ENCODE results near the gene JAML. TPM values are rescaled to one million over a fixed set of nuclear protein-coding genes. Genes with fewer than 3 reads are reported as not detected.

JAML gene
- polyA plus RNA-seq, 5 donors, result 4.5 to 8.4 (median 6.8) TPM

GRCh38 chr11:118240999-118241763 is 16.4 kb upstream of the JAML start:
- no peak for DNase-seq

- no peak for DNase-seq
These were observed 14.8 kb upstream of the JAML start for GRCh38 chr11:118239509-118240205.

- DNase-seq, result no peak
These were observed 14.1 kb upstream of the JAML start for GRCh38 chr11:118238929-118239328.

DNA sequence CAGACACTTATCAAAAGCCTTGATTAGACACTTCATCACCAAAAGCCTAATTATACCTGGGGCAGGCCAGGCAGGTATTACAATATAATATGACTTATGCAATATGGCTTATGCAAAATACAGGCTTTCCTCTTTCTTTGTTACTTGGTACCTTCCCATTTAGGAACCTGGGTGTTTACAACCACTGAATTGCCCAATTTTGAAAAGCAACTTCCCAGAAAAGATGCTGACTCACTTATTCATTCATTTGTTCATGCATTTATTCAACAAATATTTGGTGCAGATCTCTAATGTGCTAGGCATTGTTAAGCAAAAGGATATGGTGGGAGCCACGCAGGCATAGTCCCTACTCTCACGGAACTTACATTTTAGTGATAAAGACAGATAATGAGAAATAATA is 13.6 kb upstream of the JAML start:
- no peak for DNase-seq

GRCh38 chr11:118236170-118236569 is 11.4 kb upstream of the JAML start:
- no peak for DNase-seq

- no peak for DNase-seq
These were observed 10.0 kb upstream of the JAML start for GRCh38 chr11:118234833-118235232.

DNA sequence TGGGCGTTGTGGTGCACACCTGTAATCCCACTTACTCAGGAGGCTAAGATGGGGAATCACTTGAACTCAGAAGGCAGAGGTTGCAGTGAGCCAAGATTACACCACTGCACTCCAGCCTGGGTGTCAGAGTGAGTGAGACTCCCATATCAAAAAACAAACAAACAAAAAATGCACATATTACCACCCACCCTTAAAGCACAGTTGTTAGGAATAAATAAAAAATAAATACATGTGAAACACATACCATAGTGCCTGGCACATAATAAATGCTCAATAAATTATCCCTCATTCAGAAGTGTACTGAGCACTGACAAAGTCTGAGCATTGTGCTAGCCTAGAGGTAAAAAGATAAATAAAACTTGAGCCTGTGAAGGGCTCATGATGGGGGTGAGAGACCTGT is 9.0 kb upstream of the JAML start:
- no peak for DNase-seq

DNA sequence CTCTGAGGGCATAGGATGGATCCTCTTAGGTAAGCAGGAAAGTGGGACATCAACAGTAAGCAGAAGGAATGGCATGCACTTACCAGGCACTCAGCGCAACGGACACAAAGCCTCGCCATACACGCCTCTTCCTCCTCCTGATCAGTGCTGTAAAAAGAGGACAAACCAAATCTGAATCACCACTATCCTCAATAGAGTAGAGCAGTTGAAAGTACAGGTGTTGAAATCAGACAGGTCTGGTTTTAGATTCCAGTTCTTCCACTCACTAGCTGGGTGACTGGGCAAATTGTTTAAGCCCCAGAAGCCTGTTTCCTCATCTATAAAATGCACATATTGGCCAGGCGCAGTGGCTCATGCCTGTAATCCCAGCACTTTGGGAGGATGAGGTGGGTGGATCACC is 8.6 kb upstream of the JAML start:
- DNase-seq, result no peak

- no peak for DNase-seq
These were observed 7.8 kb upstream of the JAML start for GRCh38 chr11:118232659-118233058.

- no peak for DNase-seq
These were observed 6.7 kb upstream of the JAML start for GRCh38 chr11:118231461-118231860.

DNA sequence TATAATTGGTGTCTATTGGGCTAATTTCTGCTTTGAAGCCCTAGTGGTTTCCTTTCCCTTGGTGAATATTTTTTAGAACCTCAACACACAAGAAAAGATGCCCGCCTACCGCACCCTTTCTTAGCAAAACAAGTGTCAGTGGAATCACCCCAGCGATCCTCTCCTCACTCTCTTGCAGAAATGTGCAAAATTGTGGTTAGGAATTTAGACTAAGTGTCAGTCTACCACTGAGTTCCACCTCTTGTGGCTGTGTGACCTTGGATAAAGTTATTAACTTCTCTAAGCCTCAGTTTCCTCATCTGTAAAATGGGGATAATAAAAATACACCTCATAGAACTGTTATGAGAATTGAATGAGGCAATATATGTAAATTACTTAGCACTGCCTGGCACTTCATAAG is 5.3 kb upstream of the JAML start:
- no peak for DNase-seq

- no peak for DNase-seq
These were observed 4.5 kb upstream of the JAML start for GRCh38 chr11:118229274-118229847.

- DNase-seq, result no peak
These were observed 3.3 kb upstream of the JAML start for GRCh38 chr11:118227865-118228785.

DNA sequence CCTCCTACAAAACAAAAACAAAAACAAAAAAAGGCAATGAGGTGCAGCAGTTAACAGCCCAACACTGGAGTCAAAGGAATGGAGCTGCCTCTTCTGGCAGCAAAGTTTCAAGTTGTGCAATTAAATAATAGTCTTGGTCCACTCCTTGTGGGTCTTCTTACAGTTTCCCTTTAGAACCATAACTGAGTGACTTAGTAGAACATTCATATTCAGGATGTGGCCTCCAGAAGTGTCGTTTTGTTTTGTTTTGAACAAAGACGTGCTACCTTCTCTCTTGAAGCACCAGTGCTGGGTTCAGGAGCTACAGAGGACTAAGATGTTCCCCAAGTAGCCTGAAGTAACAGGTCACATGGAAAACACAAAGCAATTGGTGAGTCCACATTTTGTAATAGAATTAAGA is 2.0 kb upstream of the JAML start:
- no peak for DNase-seq

DNA sequence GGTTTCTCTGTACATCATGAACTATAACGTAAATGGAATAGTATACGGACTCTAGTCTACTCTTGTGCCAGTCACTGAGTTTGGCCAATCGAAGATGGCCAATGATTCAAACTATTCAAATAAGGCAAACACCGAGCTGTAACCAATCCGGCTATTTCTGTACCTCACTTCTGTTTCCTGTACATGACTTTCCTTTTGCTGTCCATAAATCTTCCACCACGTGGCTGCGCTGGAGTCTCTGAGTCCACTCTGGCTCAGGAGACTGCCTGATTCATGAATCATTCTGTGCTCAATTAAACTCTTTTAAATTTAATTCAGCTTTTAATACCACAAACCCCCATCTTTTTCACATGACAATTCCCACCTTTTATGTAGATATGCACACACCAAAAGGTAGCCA is 1.5 kb upstream of the JAML start:
- DNase-seq, result no peak

GRCh38 chr11:118223992-118224391 is 819 bp downstream of the JAML start:
- DNase-seq, result no peak

- DNase-seq, result no peak
These were observed 1.2 kb downstream of the JAML start for GRCh38 chr11:118223570-118223969.

GRCh38 chr11:118222437-118222836 is 2.4 kb downstream of the JAML start:
- no peak for DNase-seq

DNA sequence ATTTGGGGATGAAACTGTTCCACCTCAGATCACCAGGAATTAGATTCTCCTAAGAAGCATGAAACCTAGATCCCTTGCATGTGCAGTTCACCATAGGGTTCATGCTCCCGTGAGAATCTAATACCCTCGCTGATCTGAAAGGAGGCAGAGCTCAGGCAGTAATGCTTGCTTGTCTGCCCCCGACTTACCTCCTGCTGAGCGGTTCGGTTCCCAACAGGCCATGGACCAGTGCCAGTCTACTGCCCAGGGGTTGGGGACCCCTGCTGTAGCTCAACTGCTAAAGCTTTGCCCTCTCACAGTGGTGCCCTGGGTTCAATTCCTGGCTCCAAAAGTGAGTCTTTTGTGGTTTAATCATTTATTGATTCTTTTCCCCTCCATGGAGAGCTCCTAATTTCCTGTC is 3.4 kb downstream of the JAML start:
- DNase-seq, result no peak

DNA sequence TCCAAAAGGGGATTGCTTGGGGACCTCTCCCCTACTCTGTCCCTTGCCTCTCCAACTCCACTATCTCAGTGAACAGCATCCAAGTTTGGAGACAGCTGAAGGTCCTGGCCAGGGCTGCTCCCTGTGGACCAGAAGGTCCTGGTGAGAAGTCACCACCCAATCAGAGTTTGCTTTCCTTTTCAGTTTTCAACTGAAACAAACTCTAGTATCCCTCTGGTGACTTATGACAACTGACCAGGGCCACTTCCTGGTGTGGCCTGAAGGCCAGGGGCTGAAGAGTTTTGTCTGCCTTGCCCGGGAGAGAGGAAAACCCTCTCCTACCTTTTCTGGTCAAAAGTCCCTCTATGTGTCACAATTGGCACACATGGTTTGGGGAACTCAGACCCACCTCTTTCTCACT is 5.1 kb downstream of the JAML start:
- no peak for DNase-seq

DNA sequence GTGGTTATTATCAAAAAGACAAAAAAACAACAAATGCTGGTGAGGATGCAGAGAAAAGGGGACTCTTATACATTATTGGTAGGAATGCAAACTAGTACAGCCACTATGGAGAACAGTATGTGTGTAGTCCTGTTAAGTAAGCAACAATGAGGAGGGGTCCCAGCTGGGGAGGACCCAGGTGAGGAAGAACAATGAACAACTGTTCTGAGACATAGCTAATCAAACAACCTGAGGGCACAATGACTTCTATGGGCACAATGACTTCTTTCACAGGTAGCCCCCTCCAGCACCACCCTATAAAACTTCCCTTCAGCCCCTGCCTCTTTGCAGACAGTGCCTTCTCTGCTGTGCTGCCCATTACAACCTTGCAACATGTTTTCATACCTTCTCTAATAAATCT is 5.6 kb downstream of the JAML start:
- no peak for DNase-seq

GRCh38 chr11:118217575-118217974 is 7.2 kb downstream of the JAML start:
- no peak for DNase-seq
